Measurements from ENCODE around the gene PLPP3.

GRCh38 chr1:56501888-56502287 is 77.5 kb downstream of the PLPP3 start:
- no peak for TF ChIP-seq CTCF (IDR thresholded peaks at IDR 0.05)
- TF ChIP-seq ZFX (IDR thresholded peaks at IDR 0.05; ENCODE audit: borderline replicate concordance), result no peak

Measured in 22Rv1 (cell line).